Ovary (tissue), 9 donors: ENCODE measurements around the gene ATF6. TPM values are rescaled to one million over a fixed set of nuclear protein-coding genes. Genes with fewer than 3 reads are reported as not detected.

Source experiments
- DNase-seq, 5 donors: peaks; one replicate each; pipeline ENCODE4 v3.0.0-alpha.2; 2019 to 2020
- H3K27ac ChIP-seq, 2 donors: fragments of 200-600 bp; one replicate each; pipeline versions ENCODE4 v1.5.1 to v1.8.0; 2019 to 2022
- H3K27me3 ChIP-seq: fragments of 200-600 bp; one replicate; pipeline ENCODE4 v1.8.0; 2022
- H3K36me3 ChIP-seq: fragments of 200-600 bp; sonication (generic); one replicate; pipeline ENCODE4 v1.5.1; 2019
- H3K4me1 ChIP-seq: one replicate; pipeline ENCODE4 v1.8.1; 2013; ENCODE audit warnings: mild to moderate bottlenecking, moderate library complexity; ENCODE audit not compliant: insufficient read depth
- H3K4me3 ChIP-seq: fragments of 200-600 bp; sonication (generic); one replicate; pipeline ENCODE4 v1.5.1; 2017
- H3K9me3 ChIP-seq, 2 donors: fragments of 200-600 bp in 1 of 2; sonication (generic) in 1 of 2; one replicate each; pipeline versions ENCODE4 v1.5.1 to v1.8.1; 2013 to 2019; ENCODE audit warnings: mild to moderate bottlenecking in 1 of 2, moderate library complexity in 1 of 2
- CTCF ChIP-seq, 3 donors: fragments of 450-650 bp in 2 of 3; fragments of 200-600 bp in 1 of 3; IDR thresholded peaks; one replicate each; pipeline versions ENCODE4 v1.5.1 to v1.8.0; 2016 to 2022; ENCODE audit warnings: antibody characterized with exemption in 3 of 3, mild to moderate bottlenecking in 1 of 3
- EP300 ChIP-seq: sonication (generic); formaldehyde crosslinking; IDR thresholded peaks from one replicate; pipeline ENCODE4 v1.6.1; 2017; ENCODE audit warnings: antibody characterized with exemption
- POLR2A ChIP-seq: fragments of 450-650 bp; IDR thresholded peaks from one replicate; pipeline ENCODE4 v1.6.1; 2017; ENCODE audit warnings: antibody characterized with exemption, mild to moderate bottlenecking, moderate library complexity
- WGBS, 3 donors: extraction: QIAGEN DNeasy Blood & Tissue Kit in 1 of 3; methylation state at CpG; one replicate each; pipeline versions ENCODE4 v1.1.5 to v1.1.7; 2013 to 2017; 5-methylcytosine and 5-hydroxymethylcytosine counted together
- intact Hi-C, 4 donors: fragments of 100-400 bp; cut with DNase I; formaldehyde crosslinking; loops; one replicate each; pipeline versions ENCODE4 v1.11.0 to v1.15.1; 2022 to 2023
- polyA plus RNA-seq, 2 donors: library from polyadenylated mRNA; stranded (reverse); fragments of 200-250 nt in 1 of 2; fragments of 350-450 nt in 1 of 2; fragmentation: Illumina TruSeq in 1 of 2; extraction: RNeasy Lipid Tissue Mini Kit (QIAGEN cat#74804) in 1 of 2; gene quantifications; one replicate each; pipeline ENCODE4 v1.2.3, GENCODE V29; 2013 to 2014
- total RNA-seq, 7 donors: library from RNA; depleted of rRNA in 2 of 7; stranded (reverse); fragments of >200 nt in 2 of 7; fragmentation: NEBNext Ultra II Directional in 3 of 7; extraction: Animal tissue kit (Norgen Biotek cat#: 25700) in 3 of 7; gene quantifications; one replicate each; pipeline versions ENCODE4 v1.1.0 to v1.2.4, GENCODE V29; 2016 to 2023
- donor health status: DM: no; HTN: no; CAD: no; lungs with moderate emphysema.
- donor health status: DM: no; HTN: no; CAD: no.
- donor health status: Bipolar disorder and iron deficiency.
- donor health status: DM: yes; HTN: yes; CAD: no.
- donor health status: DM: no; HTN: no; CAD: no.
- donor health status: DM: yes; HTN: yes; CAD: no.

Gene ATF6
- total and polyA plus RNA-seq, 9 donors = 7.9 to 31.3 (median 23.4) TPM

DNA sequence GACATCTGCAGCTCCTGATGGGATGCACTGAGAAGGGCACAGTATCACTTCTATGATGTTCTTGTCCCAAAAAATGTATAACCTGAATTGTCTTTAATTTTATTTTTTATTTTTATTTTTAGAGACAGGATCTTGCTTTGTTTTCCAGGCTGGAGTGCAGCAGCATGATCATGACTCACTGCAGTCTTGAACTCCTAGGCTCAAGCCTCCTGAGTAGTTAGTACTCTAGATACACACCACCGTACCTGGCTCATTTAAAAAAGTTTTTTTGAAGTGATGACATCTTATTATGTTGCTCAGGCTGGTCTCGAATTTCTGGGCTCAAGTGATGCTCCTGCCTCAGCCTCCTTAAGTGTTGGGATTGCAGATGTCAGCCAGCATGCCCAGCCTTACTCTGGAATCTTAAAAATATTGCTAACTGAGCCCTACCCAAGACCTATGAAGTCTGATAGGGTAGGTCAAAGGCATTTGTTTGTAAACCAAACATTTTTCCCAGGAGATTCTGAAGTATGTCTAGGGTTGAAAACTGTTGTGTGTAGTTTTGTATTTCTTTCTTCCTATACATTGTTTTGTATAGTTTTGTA, 68.9 kb downstream of the ATF6 start:
- 63 to 85% (median 85%) methylated on average over 2 of the region's 2 CpGs for WGBS, 3 donors
- intact Hi-C loops = no loop called here
- no peak for DNase-seq

GRCh38 chr1:161836018-161836417, 69.9 kb downstream of the ATF6 start:
- intact Hi-C loops = no loop called here
- no peak overlapping the region for H3K27ac ChIP-seq
- 49 to 79% (median 74%) methylated on average over 5 of the region's 5 CpGs for WGBS, 3 donors
- H3K4me3 ChIP-seq = no peak overlapping the region
- TF ChIP-seq CTCF (IDR thresholded peaks at IDR 0.05) = no peak
- no peak for TF ChIP-seq EP300
- no peak for TF ChIP-seq POLR2A
- H3K36me3 ChIP-seq = no peaks in the 10 kb centered on the region
- H3K9me3 ChIP-seq = no peaks in the 10 kb centered on the region
- H3K27me3 ChIP-seq = no peaks in the 10 kb centered on the region
- peaks cover 2% of the 10 kb centered on the region for H3K4me1 ChIP-seq
- no peak for DNase-seq

More for the DNA sequence above, 68.9 kb downstream of the ATF6 start:
- Histone ChIP-seq H3K4me3 (no peak overlapping the region), H3K27ac (no peak overlapping the region), H3K27me3 (no peaks in the 10 kb centered on the region), H3K4me1 (peaks cover 2% of the 10 kb centered on the region), H3K9me3 (no peaks in the 10 kb centered on the region), H3K36me3 (no peaks in the 10 kb centered on the region)
- TF ChIP-seq CTCF (IDR thresholded peaks at IDR 0.05) = no peak
- TF ChIP-seq EP300 = no peak
- TF ChIP-seq POLR2A = no peak

DNA sequence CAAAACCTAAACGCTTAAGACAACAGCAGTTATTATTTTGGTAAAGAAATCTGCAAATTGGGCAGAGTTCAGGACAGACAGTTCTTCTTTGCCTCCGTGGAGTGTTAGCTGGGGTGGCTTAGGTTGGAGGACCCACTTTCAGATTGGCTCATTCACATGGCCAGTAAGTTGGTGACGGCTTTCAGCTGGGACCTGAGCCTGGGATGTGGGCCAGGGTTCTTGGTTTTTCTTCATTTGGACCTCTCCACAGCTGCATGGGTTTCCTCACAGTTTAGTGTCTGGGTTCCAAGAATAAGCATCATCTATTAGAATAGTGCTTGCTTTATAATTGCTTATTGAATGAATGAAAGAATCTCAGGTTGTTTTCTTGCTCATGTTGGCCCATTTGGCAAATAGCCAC, 72.2 kb downstream of the ATF6 start:
- no peak overlapping the region for H3K4me3 ChIP-seq
- H3K4me1 ChIP-seq = peaks cover 3% of the 10 kb centered on the region
- WGBS, 3 donors = 15 to 37% (median 25%) methylated on average over 3 of the region's 3 CpGs
- no peaks in the 10 kb centered on the region for H3K9me3 ChIP-seq
- peak in 4 of 5 donors; percentile 18 to 40 (median 23) for DNase-seq
- no peaks in the 10 kb centered on the region for H3K27me3 ChIP-seq
- intact Hi-C loops = no loop called here
- H3K36me3 ChIP-seq = no peaks in the 10 kb centered on the region
- no peak for TF ChIP-seq POLR2A
- TF ChIP-seq EP300 = no peak
- no peak for TF ChIP-seq CTCF (IDR thresholded peaks at IDR 0.05)
- H3K27ac ChIP-seq = no peak overlapping the region

GRCh38 chr1:161838885-161839284, 72.8 kb downstream of the ATF6 start:
- DNase-seq = no peak
- Histone ChIP-seq H3K27ac (no peak overlapping the region), H3K4me1 (peaks cover 3% of the 10 kb centered on the region), H3K9me3 (no peaks in the 10 kb centered on the region), H3K4me3 (no peak overlapping the region), H3K27me3 (no peaks in the 10 kb centered on the region), H3K36me3 (no peaks in the 10 kb centered on the region)
- TF ChIP-seq POLR2A (no peak), CTCF (IDR thresholded peaks at IDR 0.05) (no peak), EP300 (no peak)
- intact Hi-C loops = no loop called here
